ENCODE data around the gene ARMC8.

The ARMC8 gene

GRCh38 chr3:138297059-138297607, 110.0 kb downstream of the ARMC8 start:
- no peak overlapping the region for H3K4me3 ChIP-seq (ENCODE audit: low read length)
- H3K27me3 ChIP-seq (ENCODE audit: control insufficient read depth, insufficient read depth, low read length), result no peaks in the 10 kb centered on the region
- no peak overlapping the region for H3K27ac ChIP-seq (ENCODE audit: low read length)
- no CpG with 5 or more reads among the region's 5 CpGs for WGBS (ENCODE audit: insufficient coverage, insufficient read length)
- DNase-seq (ENCODE audit: low read depth, low spot score), result no peak
- no peaks in the 10 kb centered on the region for H3K9me3 ChIP-seq (ENCODE audit: control insufficient read depth, insufficient read depth, low read length)
- H3K4me1 ChIP-seq (ENCODE audit: control insufficient read depth, insufficient read depth, low read length), result no peaks in the 10 kb centered on the region
- peaks cover 2% of the 10 kb centered on the region; the same call in 1 of the 2 replicates for H3K36me3 ChIP-seq (ENCODE audit: control insufficient read depth, insufficient read depth, low read length)

- no CpG with 5 or more reads among the region's 1 CpG for WGBS (ENCODE audit: insufficient coverage, insufficient read length)
- no peak for DNase-seq (ENCODE audit: low read depth, low spot score)
- Histone ChIP-seq H3K36me3 (ENCODE audit: control insufficient read depth, insufficient read depth, low read length) (peaks cover 2% of the 10 kb centered on the region; the same call in 1 of the 2 replicates), H3K27ac (ENCODE audit: low read length) (no peak overlapping the region), H3K4me1 (ENCODE audit: control insufficient read depth, insufficient read depth, low read length) (no peaks in the 10 kb centered on the region), H3K9me3 (ENCODE audit: control insufficient read depth, insufficient read depth, low read length) (no peaks in the 10 kb centered on the region), H3K4me3 (ENCODE audit: low read length) (no peak overlapping the region), H3K27me3 (ENCODE audit: control insufficient read depth, insufficient read depth, low read length) (no peaks in the 10 kb centered on the region)
These were observed 110.8 kb downstream of the ARMC8 start for GRCh38 chr3:138297876-138298275.

- no peak overlapping the region for H3K4me3 ChIP-seq (ENCODE audit: low read length)
- no peaks in the 10 kb centered on the region for H3K4me1 ChIP-seq (ENCODE audit: control insufficient read depth, insufficient read depth, low read length)
- peaks cover 2% of the 10 kb centered on the region; the same call in 1 of the 2 replicates for H3K36me3 ChIP-seq (ENCODE audit: control insufficient read depth, insufficient read depth, low read length)
- no peaks in the 10 kb centered on the region for H3K27me3 ChIP-seq (ENCODE audit: control insufficient read depth, insufficient read depth, low read length)
- WGBS (ENCODE audit: insufficient coverage, insufficient read length), result no CpG with 5 or more reads among the region's 2 CpGs
- DNase-seq (ENCODE audit: low read depth, low spot score), result no peak
- H3K27ac ChIP-seq (ENCODE audit: low read length), result no peak overlapping the region
- H3K9me3 ChIP-seq (ENCODE audit: control insufficient read depth, insufficient read depth, low read length), result no peaks in the 10 kb centered on the region
These were observed 113.5 kb downstream of the ARMC8 start for GRCh38 chr3:138300647-138301046.

- Histone ChIP-seq H3K36me3 (ENCODE audit: control insufficient read depth, insufficient read depth, low read length) (no peaks in the 10 kb centered on the region), H3K9me3 (ENCODE audit: control insufficient read depth, insufficient read depth, low read length) (no peaks in the 10 kb centered on the region), H3K4me3 (ENCODE audit: low read length) (no peak overlapping the region), H3K27ac (ENCODE audit: low read length) (no peak overlapping the region), H3K27me3 (ENCODE audit: control insufficient read depth, insufficient read depth, low read length) (no peaks in the 10 kb centered on the region), H3K4me1 (ENCODE audit: control insufficient read depth, insufficient read depth, low read length) (no peaks in the 10 kb centered on the region)
- no CpG with 5 or more reads among the region's 6 CpGs for WGBS (ENCODE audit: insufficient coverage, insufficient read length)
- no peak for DNase-seq (ENCODE audit: low read depth, low spot score)
These were observed 116.4 kb downstream of the ARMC8 start for GRCh38 chr3:138303474-138303873.

- no peak for DNase-seq (ENCODE audit: low read depth, low spot score)
- H3K4me3 ChIP-seq (ENCODE audit: low read length), result no peak overlapping the region
- H3K4me1 ChIP-seq (ENCODE audit: control insufficient read depth, insufficient read depth, low read length), result no peaks in the 10 kb centered on the region
- H3K27ac ChIP-seq (ENCODE audit: low read length), result no peak overlapping the region
- H3K27me3 ChIP-seq (ENCODE audit: control insufficient read depth, insufficient read depth, low read length), result no peaks in the 10 kb centered on the region
- WGBS (ENCODE audit: insufficient coverage, insufficient read length), result no CpG with 5 or more reads among the region's 5 CpGs
- H3K9me3 ChIP-seq (ENCODE audit: control insufficient read depth, insufficient read depth, low read length), result no peaks in the 10 kb centered on the region
- H3K36me3 ChIP-seq (ENCODE audit: control insufficient read depth, insufficient read depth, low read length), result no peaks in the 10 kb centered on the region
These were observed 120.8 kb downstream of the ARMC8 start for GRCh38 chr3:138307899-138308298.

GRCh38 chr3:138308783-138309182, 121.7 kb downstream of the ARMC8 start:
- DNase-seq (ENCODE audit: low read depth, low spot score), result no peak
- Histone ChIP-seq H3K27ac (ENCODE audit: low read length) (no peak overlapping the region), H3K9me3 (ENCODE audit: control insufficient read depth, insufficient read depth, low read length) (no peaks in the 10 kb centered on the region), H3K27me3 (ENCODE audit: control insufficient read depth, insufficient read depth, low read length) (no peaks in the 10 kb centered on the region), H3K4me3 (ENCODE audit: low read length) (no peak overlapping the region), H3K4me1 (ENCODE audit: control insufficient read depth, insufficient read depth, low read length) (no peaks in the 10 kb centered on the region), H3K36me3 (ENCODE audit: control insufficient read depth, insufficient read depth, low read length) (no peaks in the 10 kb centered on the region)

GRCh38 chr3:138310494-138310893, 123.4 kb downstream of the ARMC8 start:
- Histone ChIP-seq H3K27me3 (ENCODE audit: control insufficient read depth, insufficient read depth, low read length) (no peaks in the 10 kb centered on the region), H3K36me3 (ENCODE audit: control insufficient read depth, insufficient read depth, low read length) (no peaks in the 10 kb centered on the region), H3K27ac (ENCODE audit: low read length) (no peak overlapping the region), H3K4me3 (ENCODE audit: low read length) (no peak overlapping the region), H3K4me1 (ENCODE audit: control insufficient read depth, insufficient read depth, low read length) (no peaks in the 10 kb centered on the region), H3K9me3 (ENCODE audit: control insufficient read depth, insufficient read depth, low read length) (no peaks in the 10 kb centered on the region)
- DNase-seq (ENCODE audit: low read depth, low spot score), result no peak
- WGBS (ENCODE audit: insufficient coverage, insufficient read length), result no CpG with 5 or more reads among the region's 4 CpGs

- no peaks in the 10 kb centered on the region for H3K9me3 ChIP-seq (ENCODE audit: control insufficient read depth, insufficient read depth, low read length)
- H3K36me3 ChIP-seq (ENCODE audit: control insufficient read depth, insufficient read depth, low read length), result no peaks in the 10 kb centered on the region
- H3K27ac ChIP-seq (ENCODE audit: low read length), result no peak overlapping the region
- no peaks in the 10 kb centered on the region for H3K27me3 ChIP-seq (ENCODE audit: control insufficient read depth, insufficient read depth, low read length)
- DNase-seq (ENCODE audit: low read depth, low spot score), result no peak
- H3K4me1 ChIP-seq (ENCODE audit: control insufficient read depth, insufficient read depth, low read length), result no peaks in the 10 kb centered on the region
- H3K4me3 ChIP-seq (ENCODE audit: low read length), result no peak overlapping the region
- no CpG with 5 or more reads among the region's 1 CpG for WGBS (ENCODE audit: insufficient coverage, insufficient read length)
These were observed 127.7 kb downstream of the ARMC8 start for GRCh38 chr3:138314751-138315150.

- no CpG with 5 or more reads among the region's 1 CpG for WGBS (ENCODE audit: insufficient coverage, insufficient read length)
- Histone ChIP-seq H3K27ac (ENCODE audit: low read length) (no peak overlapping the region), H3K4me1 (ENCODE audit: control insufficient read depth, insufficient read depth, low read length) (peaks cover 1% of the 10 kb centered on the region; the same call in 1 of the 2 replicates), H3K9me3 (ENCODE audit: control insufficient read depth, insufficient read depth, low read length) (no peaks in the 10 kb centered on the region), H3K27me3 (ENCODE audit: control insufficient read depth, insufficient read depth, low read length) (no peaks in the 10 kb centered on the region), H3K4me3 (ENCODE audit: low read length) (no peak overlapping the region), H3K36me3 (ENCODE audit: control insufficient read depth, insufficient read depth, low read length) (no peaks in the 10 kb centered on the region)
- DNase-seq (ENCODE audit: low read depth, low spot score), result no peak
These were observed 130.6 kb downstream of the ARMC8 start for GRCh38 chr3:138317687-138318086.

- DNase-seq (ENCODE audit: low read depth, low spot score), result no peak
- Histone ChIP-seq H3K36me3 (ENCODE audit: control insufficient read depth, insufficient read depth, low read length) (no peaks in the 10 kb centered on the region), H3K4me3 (ENCODE audit: low read length) (no peak overlapping the region), H3K4me1 (ENCODE audit: control insufficient read depth, insufficient read depth, low read length) (peaks cover 1% of the 10 kb centered on the region; the same call in 1 of the 2 replicates), H3K27me3 (ENCODE audit: control insufficient read depth, insufficient read depth, low read length) (no peaks in the 10 kb centered on the region), H3K9me3 (ENCODE audit: control insufficient read depth, insufficient read depth, low read length) (no peaks in the 10 kb centered on the region), H3K27ac (ENCODE audit: low read length) (no peak overlapping the region)
- WGBS (ENCODE audit: insufficient coverage, insufficient read length), result no CpG with 5 or more reads among the region's 4 CpGs
These were observed 136.9 kb downstream of the ARMC8 start for GRCh38 chr3:138323971-138324370.

- Histone ChIP-seq H3K4me3 (ENCODE audit: low read length) (no peak overlapping the region), H3K36me3 (ENCODE audit: control insufficient read depth, insufficient read depth, low read length) (no peaks in the 10 kb centered on the region), H3K27me3 (ENCODE audit: control insufficient read depth, insufficient read depth, low read length) (no peaks in the 10 kb centered on the region), H3K27ac (ENCODE audit: low read length) (no peak overlapping the region), H3K9me3 (ENCODE audit: control insufficient read depth, insufficient read depth, low read length) (no peaks in the 10 kb centered on the region), H3K4me1 (ENCODE audit: control insufficient read depth, insufficient read depth, low read length) (peaks cover 1% of the 10 kb centered on the region; the same call in 1 of the 2 replicates)
- DNase-seq (ENCODE audit: low read depth, low spot score), result no peak
These were observed 138.9 kb downstream of the ARMC8 start for GRCh38 chr3:138325990-138326389.

All from iPS DF 6.9 (cell line).